H1 (cell line): ENCODE data around the gene TENT4A. TPM values are rescaled to one million over a fixed set of nuclear protein-coding genes. Genes with fewer than 3 reads are reported as not detected.

ENCODE experiments used
- BRCA1 ChIP-seq: IDR thresholded peaks from 2 replicates; pipeline ENCODE4 v1.6.1; 2012; ENCODE audit warnings: low read depth, low read length, improper control_type of control experiment
- CEBPB ChIP-seq: IDR thresholded peaks from 2 replicates; pipeline ENCODE4 v1.6.1; 2012; ENCODE audit warnings: low read depth, low read length
- CTBP2 ChIP-seq: IDR thresholded peaks from 2 replicates; pipeline ENCODE4 v1.7.0; 2011; ENCODE audit warnings: borderline replicate concordance, mild to moderate bottlenecking, moderate library complexity, mixed read lengths, low read length; ENCODE audit not compliant: insufficient read depth, insufficient read length
- E2F6 ChIP-seq: IDR thresholded peaks from 2 replicates; pipeline ENCODE4 v1.6.1; 2012; ENCODE audit warnings: inconsistent platforms
- GTF2F1 ChIP-seq: IDR thresholded peaks from 2 replicates; pipeline ENCODE4 v1.6.1; 2012; ENCODE audit warnings: low read depth, low read length, improper control_type of control experiment, borderline replicate concordance
- HDAC2 ChIP-seq, 2 experiments: fragments of 300-600 bp in 1 of 2; sonication (generic) in 1 of 2; IDR thresholded peaks; 2 replicates each; pipeline ENCODE4 v1.6.1; 2011 to 2012; ENCODE audit warnings: low read depth in 2 of 2, low read length in 2 of 2, mild to moderate bottlenecking in 2 of 2, moderate library complexity in 2 of 2, borderline replicate concordance in 1 of 2, inconsistent platforms in 1 of 2
- KDM1A ChIP-seq: fragments of 200-600, 300-600 bp; sonication (generic); IDR thresholded peaks from 2 replicates; pipeline ENCODE4 v1.7.1; 2016; ENCODE audit warnings: mild to moderate bottlenecking, low read length, borderline replicate concordance
- KDM4A ChIP-seq: IDR thresholded peaks from one replicate; pipeline ENCODE4 v1.7.1; 2012; ENCODE audit warnings: low read depth, mild to moderate bottlenecking, moderate library complexity, low read length, inconsistent platforms; ENCODE audit not compliant: severe bottlenecking
- MAX ChIP-seq: IDR thresholded peaks from 2 replicates; pipeline ENCODE4 v1.6.1; 2012; ENCODE audit warnings: inconsistent platforms
- RFX5 ChIP-seq: IDR thresholded peaks from 2 replicates; pipeline ENCODE4 v1.6.1; 2011; ENCODE audit warnings: low read depth, low read length, improper control_type of control experiment, borderline replicate concordance
- SIRT6 ChIP-seq: IDR thresholded peaks from one replicate; pipeline ENCODE4 v1.7.1; 2012; ENCODE audit warnings: low read length, inconsistent platforms
- SP1 ChIP-seq: IDR thresholded peaks from 2 replicates; pipeline ENCODE4 v1.6.1; 2011; ENCODE audit warnings: low read depth, low read length
- SUZ12 ChIP-seq: fragments of 200-600 bp; sonication (generic); IDR thresholded peaks from 2 replicates; pipeline ENCODE4 v1.6.1; 2012; ENCODE audit warnings: mild to moderate bottlenecking, inconsistent platforms, low read length, moderate library complexity, mixed read lengths
- TAF1 ChIP-seq: IDR thresholded peaks from 2 replicates; pipeline ENCODE4 v1.6.1; 2011; ENCODE audit warnings: mild to moderate bottlenecking, low read depth, low read length
- TAF7 ChIP-seq: optimal IDR thresholded peaks from 2 replicates; pipeline ENCODE3; 2011; ENCODE audit warnings: low read depth, mild to moderate bottlenecking, inconsistent platforms, low read length, moderate library complexity, borderline replicate concordance
- polyA plus RNA-seq, 7 experiments: library from polyadenylated mRNA; depleted of rRNA in 3 of 7; stranded (reverse) in 5 of 7; unstranded in 2 of 7; fragments of >200 nt in 5 of 7; fragments of 200-250 nt in 2 of 7; gene quantifications; 1 replicate in 5 of 7; 2 replicates in 1 of 7; 4 replicates in 1 of 7; pipeline versions ENCODE4 v1.2.1 to v1.2.3, GENCODE V29; 2011 to 2013; ENCODE audit warnings: missing spikeins in 2 of 7, mixed read lengths in 2 of 7
- total RNA-seq: library from RNA; stranded (reverse); fragmentation: NEBNext Ultra II Directional; extraction: Animal tissue kit (Norgen Biotek cat#: 25700); gene quantifications from 2 replicates; pipeline ENCODE4 v1.2.1, GENCODE V29; 2021

The TENT4A gene
- total and polyA plus RNA-seq, 2 of the 8 experiments (the other 6 are each of a cell fraction or from before 2014, with no cell fraction given) = 8.9 to 25.1 TPM

- no peak for TF ChIP-seq E2F6
- TF ChIP-seq HDAC2 (IDR thresholded peaks at IDR 0.05; ENCODE audit: borderline replicate concordance in 1 of 2, low read depth in 2 of 2, low read length in 2 of 2) = peak in 1 of 2 experiments; percentile 39; a peak in 1 of 4 replicates
- TF ChIP-seq BRCA1 = no peak
- no peak for TF ChIP-seq TAF1
- TF ChIP-seq SUZ12 = no peak
- no peak for TF ChIP-seq MAX
- TF ChIP-seq GTF2F1 = no peak
- TF ChIP-seq CEBPB = no peak
- TF ChIP-seq CTBP2 = no peak
- TF ChIP-seq SIRT6 = no peak
- TF ChIP-seq TAF7 = no peak
- no peak for TF ChIP-seq SP1
- no peak for TF ChIP-seq RFX5
- no peak for TF ChIP-seq KDM1A
- peak; percentile 22 for TF ChIP-seq KDM4A
Observed at GRCh38 chr5:6712142-6712576, 1.1 kb upstream of the TENT4A start (continued).
